Colonic mucosa (tissue), 4 donors: ENCODE measurements around the gene AK4. TPM values are rescaled to one million over a fixed set of nuclear protein-coding genes. Genes with fewer than 3 reads are reported as not detected.

Source experiments
- DNase-seq: peaks from one replicate; pipeline ENCODE4 v3.0.0-alpha.2; 2020
- H3K27ac ChIP-seq: fragments of 200-600 bp; one replicate; pipeline ENCODE4 v1.8.0; 2021
- H3K27me3 ChIP-seq: fragments of 200-600 bp; one replicate; pipeline ENCODE4 v1.8.0; 2021
- H3K36me3 ChIP-seq: fragments of 200-600 bp; one replicate; pipeline ENCODE4 v1.8.0; 2021
- H3K4me1 ChIP-seq: fragments of 200-600 bp; one replicate; pipeline ENCODE4 v1.8.0; 2021; ENCODE audit warnings: mild to moderate bottlenecking
- H3K4me3 ChIP-seq: fragments of 200-600 bp; one replicate; pipeline ENCODE4 v1.8.0; 2021
- H3K9ac ChIP-seq, 2 donors: one replicate each; pipeline ENCODE4 v1.7.0; 2013; ENCODE audit warnings: control low read depth in 2 of 2, low read depth in 2 of 2, low read length in 2 of 2
- H3K9me3 ChIP-seq: fragments of 200-600 bp; one replicate; pipeline ENCODE4 v1.8.0; 2021
- intact Hi-C: fragments of 100-400 bp; cut with DNase I; formaldehyde crosslinking; loops from one replicate; pipeline ENCODE4 v1.14.1; 2022
- total RNA-seq, 2 donors: library from RNA; stranded (reverse); fragmentation: NEBNext Ultra II Directional in 1 of 2; extraction: Animal tissue kit (Norgen Biotek cat#: 25700) in 1 of 2; gene quantifications; one replicate each; pipeline ENCODE4 v1.2.1, GENCODE V29; 2021
- TF ChIP-seq, protein P1 (sequence below): fragments of 200-600 bp; IDR thresholded peaks from one replicate; pipeline ENCODE4 v1.8.0; 2022; ENCODE audit warnings: antibody characterized with exemption, mild to moderate bottlenecking
- donor health status: healthy.
- donor health status: DM: no; HTN: no; CAD: no.
- donor health status: DM: no; HTN: no; CAD: no.

The AK4 gene
- total RNA-seq, 2 donors from 2014 or later: 60.3 to 112 TPM

DNA sequence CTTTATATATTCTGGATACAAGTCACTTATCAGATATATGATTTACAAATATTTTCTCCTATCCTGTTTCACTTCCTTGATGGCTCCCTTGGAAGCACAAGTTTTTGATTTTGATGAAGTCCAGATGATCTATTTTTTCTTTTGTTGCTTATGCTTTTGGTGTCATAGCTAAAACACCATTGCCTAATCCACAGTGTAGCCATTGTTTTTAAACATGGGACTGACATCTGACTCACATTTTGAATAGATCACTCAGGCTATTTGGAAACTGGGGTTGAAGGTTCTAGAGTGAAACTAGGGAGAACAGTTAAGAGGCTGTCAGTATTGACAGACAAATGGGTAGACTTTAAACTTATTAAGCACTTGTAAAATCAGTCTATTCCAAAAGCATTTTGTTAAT, 16.6 kb downstream of the AK4 start:
- intact Hi-C loops: no loop called here
- Histone ChIP-seq H3K4me1 (no peaks in the 10 kb centered on the region), H3K36me3 (no peaks in the 10 kb centered on the region), H3K9me3 (no peaks in the 10 kb centered on the region), H3K27ac (no peak overlapping the region), H3K9ac (no peak overlapping the region), H3K27me3 (no peaks in the 10 kb centered on the region), H3K4me3 (no peak overlapping the region)
- no peak for DNase-seq
- TF ChIP-seq, protein P1, sequence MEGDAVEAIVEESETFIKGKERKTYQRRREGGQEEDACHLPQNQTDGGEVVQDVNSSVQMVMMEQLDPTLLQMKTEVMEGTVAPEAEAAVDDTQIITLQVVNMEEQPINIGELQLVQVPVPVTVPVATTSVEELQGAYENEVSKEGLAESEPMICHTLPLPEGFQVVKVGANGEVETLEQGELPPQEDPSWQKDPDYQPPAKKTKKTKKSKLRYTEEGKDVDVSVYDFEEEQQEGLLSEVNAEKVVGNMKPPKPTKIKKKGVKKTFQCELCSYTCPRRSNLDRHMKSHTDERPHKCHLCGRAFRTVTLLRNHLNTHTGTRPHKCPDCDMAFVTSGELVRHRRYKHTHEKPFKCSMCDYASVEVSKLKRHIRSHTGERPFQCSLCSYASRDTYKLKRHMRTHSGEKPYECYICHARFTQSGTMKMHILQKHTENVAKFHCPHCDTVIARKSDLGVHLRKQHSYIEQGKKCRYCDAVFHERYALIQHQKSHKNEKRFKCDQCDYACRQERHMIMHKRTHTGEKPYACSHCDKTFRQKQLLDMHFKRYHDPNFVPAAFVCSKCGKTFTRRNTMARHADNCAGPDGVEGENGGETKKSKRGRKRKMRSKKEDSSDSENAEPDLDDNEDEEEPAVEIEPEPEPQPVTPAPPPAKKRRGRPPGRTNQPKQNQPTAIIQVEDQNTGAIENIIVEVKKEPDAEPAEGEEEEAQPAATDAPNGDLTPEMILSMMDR: no peak

DNA sequence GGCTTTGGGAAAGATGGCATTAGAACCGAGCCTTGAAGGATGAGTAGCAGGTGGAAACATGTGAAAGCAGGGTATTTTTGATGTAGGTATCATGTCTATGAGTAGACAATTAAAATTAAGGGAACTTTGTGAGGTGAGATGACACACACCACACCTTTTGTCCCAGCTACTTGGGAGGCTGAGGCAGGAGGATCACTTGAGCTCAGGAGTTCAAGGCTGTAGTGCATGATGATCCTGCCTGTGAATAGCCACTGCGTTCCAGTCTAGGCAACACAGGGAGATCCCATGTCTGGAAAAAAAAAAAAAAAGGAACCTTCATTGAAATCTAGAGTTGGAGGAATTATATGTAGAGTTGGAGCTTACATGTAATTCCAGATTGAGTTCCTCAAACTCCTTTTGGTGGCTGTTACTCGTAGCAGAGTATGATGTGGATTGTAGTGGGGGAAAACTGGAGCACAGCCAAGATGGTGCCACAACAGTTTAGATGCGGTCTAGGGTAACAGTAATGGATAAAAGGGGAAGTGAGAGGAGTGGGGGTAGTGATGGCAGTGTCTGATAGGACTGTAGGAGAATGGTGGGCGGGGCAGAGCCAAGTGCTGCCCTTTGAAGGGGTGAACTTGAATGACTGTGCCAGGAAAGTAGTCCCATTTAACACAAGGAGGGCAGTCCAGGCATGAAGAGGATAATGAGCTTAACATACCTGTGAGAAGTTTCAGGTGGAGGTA, 17.4 kb downstream of the AK4 start:
- no peaks in the 10 kb centered on the region for H3K9me3 ChIP-seq
- H3K4me3 ChIP-seq: no peak overlapping the region
- no peaks in the 10 kb centered on the region for H3K27me3 ChIP-seq
- H3K4me1 ChIP-seq: no peaks in the 10 kb centered on the region
- TF ChIP-seq, protein P1: no peak
- no peaks in the 10 kb centered on the region for H3K36me3 ChIP-seq
- no peak overlapping the region for H3K27ac ChIP-seq
- DNase-seq: no peak
- no peak overlapping the region for H3K9ac ChIP-seq
- intact Hi-C loops: no loop called here

DNA sequence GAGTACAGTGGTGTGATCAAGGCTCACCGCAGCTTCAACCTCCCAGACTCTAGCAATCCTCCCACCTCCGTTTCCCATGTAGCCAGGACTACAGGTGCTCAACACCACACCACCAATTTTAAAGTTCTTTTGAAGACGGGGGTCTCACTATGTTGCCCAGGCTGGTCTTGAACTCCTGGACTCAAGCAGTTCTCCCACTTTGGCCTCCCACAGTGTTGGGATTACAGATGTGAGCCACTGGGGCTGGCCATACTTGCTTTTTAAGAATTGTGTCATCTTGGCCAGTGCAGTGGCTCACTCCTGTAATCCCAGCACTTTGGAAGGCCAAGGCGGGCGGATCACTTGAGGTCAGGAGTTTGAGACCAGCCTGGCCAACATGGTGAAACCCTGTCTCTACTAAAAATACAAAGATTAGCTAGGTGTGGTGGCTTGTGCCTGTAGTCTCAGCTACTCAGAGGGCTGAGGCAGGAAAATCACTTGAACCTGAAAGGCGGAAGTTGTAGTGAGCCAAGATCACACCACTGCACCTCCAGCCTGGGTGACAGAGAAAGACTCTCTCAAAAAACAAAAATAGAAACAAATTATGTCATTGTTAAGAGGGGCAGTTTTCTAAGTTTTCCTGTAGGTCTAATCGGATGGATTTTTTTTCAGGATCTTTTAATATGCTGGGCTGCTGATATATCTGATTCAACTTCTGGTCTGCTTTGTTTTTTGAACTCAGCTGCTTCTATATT, 18.7 kb downstream of the AK4 start:
- no peak for DNase-seq
- H3K4me1 ChIP-seq: no peaks in the 10 kb centered on the region

DNA sequence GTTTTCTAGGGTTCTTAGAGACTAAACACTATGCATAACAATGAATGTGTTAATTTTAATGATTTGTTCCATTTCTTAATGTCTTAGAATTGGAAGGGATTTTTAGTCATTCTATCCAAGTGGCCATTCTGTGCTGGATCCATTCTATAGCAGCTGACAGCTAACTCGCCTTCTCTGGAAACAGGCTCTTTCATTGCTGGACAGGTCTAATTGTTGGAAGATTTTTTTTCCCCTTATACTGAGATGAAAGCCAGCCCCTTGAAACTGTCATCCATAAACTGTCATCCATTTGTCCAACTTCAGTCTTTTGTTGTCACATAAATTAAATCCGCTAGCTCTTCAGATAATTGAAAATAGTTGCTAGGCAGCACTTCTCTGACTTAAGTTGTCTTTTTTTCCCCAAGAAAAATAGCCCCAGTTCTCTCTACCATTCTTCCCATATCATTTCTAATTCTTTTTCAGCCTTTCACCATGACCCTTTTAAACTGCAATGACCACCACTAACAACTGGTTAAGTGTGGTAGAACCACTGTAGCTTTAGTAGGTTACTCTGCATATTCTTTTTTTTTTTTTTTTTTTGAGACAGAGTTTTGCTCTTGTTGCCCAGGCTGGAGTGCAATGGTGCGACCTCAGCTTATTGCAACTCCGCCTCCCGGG, 19.7 kb downstream of the AK4 start:
- Histone ChIP-seq H3K4me3 (no peak overlapping the region), H3K27me3 (no peaks in the 10 kb centered on the region), H3K9me3 (no peaks in the 10 kb centered on the region), H3K4me1 (no peaks in the 10 kb centered on the region), H3K36me3 (no peaks in the 10 kb centered on the region), H3K27ac (no peak overlapping the region), H3K9ac (no peak overlapping the region)
- intact Hi-C loops: no loop called here
- TF ChIP-seq, protein P1: no peak
- no peak for DNase-seq

More for the DNA sequence above, 18.7 kb downstream of the AK4 start:
- H3K27ac ChIP-seq: no peak overlapping the region
- no peaks in the 10 kb centered on the region for H3K36me3 ChIP-seq
- no peaks in the 10 kb centered on the region for H3K9me3 ChIP-seq
- no peak overlapping the region for H3K9ac ChIP-seq
- TF ChIP-seq, protein P1: no peak
- intact Hi-C loops: no loop called here
- H3K4me3 ChIP-seq: no peak overlapping the region
- no peaks in the 10 kb centered on the region for H3K27me3 ChIP-seq

DNA sequence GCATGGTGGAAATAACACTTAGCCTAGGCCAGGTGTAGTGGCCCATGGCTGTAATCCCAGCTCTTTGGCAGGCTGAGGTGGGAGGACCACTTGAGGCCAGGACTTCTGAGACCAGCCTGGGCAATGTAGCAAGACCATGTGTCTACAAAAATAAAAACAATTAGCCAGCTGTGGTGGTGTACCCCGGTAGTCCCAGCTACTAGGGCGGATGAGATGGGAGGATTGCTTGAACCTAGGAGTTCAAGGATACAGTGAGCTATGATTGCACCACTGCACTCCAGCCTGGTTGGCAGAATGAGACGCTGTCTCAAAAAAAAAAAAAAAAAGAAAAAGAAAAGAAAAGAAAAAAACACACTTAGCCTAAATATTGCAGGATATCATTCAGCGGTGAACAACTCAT, 20.9 kb downstream of the AK4 start:
- no peaks in the 10 kb centered on the region for H3K36me3 ChIP-seq
- intact Hi-C loops: no loop called here
- H3K27ac ChIP-seq: no peak overlapping the region
- no peak overlapping the region for H3K9ac ChIP-seq
- no peak overlapping the region for H3K4me3 ChIP-seq
- no peaks in the 10 kb centered on the region for H3K4me1 ChIP-seq
- no peak for DNase-seq
- H3K9me3 ChIP-seq: no peaks in the 10 kb centered on the region
- no peaks in the 10 kb centered on the region for H3K27me3 ChIP-seq
- TF ChIP-seq, protein P1: no peak
